PFSK-1 (cell line): ENCODE measurements around the gene CYP4F12.

Experiments used
- FOXP2 ChIP-seq: optimal IDR thresholded peaks from 2 replicates; pipeline ENCODE3; 2011; ENCODE audit warnings: borderline replicate concordance, control low read depth, inconsistent platforms; ENCODE audit not compliant: insufficient read depth; ENCODE audit errors: extremely low read length, extremely low read depth
- POLR2AphosphoS5 ChIP-seq: IDR thresholded peaks from 2 replicates; pipeline ENCODE4 v1.6.1; 2012; ENCODE audit warnings: low read depth, mild to moderate bottlenecking, control low read depth, low read length, moderate library complexity
- SIN3A ChIP-seq: IDR thresholded peaks from 2 replicates; pipeline ENCODE4 v1.6.1; 2012; ENCODE audit warnings: mild to moderate bottlenecking, low read length, moderate library complexity, borderline replicate concordance; ENCODE audit not compliant: insufficient read depth
- TAF1 ChIP-seq: IDR thresholded peaks from 2 replicates; pipeline ENCODE4 v1.6.1; 2012; ENCODE audit warnings: low read length, control low read depth, borderline replicate concordance; ENCODE audit not compliant: insufficient read depth
- TF ChIP-seq, protein P1 (sequence below), 2 experiments: IDR thresholded peaks; 2 replicates each; pipeline versions ENCODE4 v1.6.1 to v1.8.0; 2011 to 2012; ENCODE audit warnings: low read depth in 2 of 2, low read length in 2 of 2, control low read depth in 1 of 2, inconsistent platforms in 1 of 2, mild to moderate bottlenecking in 1 of 2, moderate library complexity in 1 of 2; ENCODE audit not compliant: insufficient read depth in 1 of 2

Gene CYP4F12

DNA sequence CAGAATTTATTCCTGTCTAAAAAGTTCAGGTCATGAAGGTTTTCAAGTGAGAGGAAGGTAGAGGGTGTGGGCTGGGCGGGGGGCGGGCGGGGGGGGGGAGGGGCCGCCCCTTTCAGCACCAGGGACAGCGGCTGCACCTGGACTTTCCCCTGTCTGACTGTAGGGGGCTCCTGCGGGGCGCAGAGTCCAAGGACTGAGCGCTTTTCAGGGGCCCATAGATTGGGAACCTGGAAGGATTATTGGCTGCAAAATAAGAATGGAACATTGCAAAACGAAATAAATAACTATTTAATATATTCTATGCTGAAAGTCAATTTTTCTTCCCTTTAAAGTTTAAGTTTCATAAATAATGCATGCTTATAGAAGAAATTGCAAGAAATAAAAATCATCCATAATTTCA, 41.1 kb upstream of the CYP4F12 start:
- TF ChIP-seq SIN3A, result peak; percentile 46; the same call in 1 of the 2 replicates
- no peak for TF ChIP-seq FOXP2
- TF ChIP-seq, protein P1, sequence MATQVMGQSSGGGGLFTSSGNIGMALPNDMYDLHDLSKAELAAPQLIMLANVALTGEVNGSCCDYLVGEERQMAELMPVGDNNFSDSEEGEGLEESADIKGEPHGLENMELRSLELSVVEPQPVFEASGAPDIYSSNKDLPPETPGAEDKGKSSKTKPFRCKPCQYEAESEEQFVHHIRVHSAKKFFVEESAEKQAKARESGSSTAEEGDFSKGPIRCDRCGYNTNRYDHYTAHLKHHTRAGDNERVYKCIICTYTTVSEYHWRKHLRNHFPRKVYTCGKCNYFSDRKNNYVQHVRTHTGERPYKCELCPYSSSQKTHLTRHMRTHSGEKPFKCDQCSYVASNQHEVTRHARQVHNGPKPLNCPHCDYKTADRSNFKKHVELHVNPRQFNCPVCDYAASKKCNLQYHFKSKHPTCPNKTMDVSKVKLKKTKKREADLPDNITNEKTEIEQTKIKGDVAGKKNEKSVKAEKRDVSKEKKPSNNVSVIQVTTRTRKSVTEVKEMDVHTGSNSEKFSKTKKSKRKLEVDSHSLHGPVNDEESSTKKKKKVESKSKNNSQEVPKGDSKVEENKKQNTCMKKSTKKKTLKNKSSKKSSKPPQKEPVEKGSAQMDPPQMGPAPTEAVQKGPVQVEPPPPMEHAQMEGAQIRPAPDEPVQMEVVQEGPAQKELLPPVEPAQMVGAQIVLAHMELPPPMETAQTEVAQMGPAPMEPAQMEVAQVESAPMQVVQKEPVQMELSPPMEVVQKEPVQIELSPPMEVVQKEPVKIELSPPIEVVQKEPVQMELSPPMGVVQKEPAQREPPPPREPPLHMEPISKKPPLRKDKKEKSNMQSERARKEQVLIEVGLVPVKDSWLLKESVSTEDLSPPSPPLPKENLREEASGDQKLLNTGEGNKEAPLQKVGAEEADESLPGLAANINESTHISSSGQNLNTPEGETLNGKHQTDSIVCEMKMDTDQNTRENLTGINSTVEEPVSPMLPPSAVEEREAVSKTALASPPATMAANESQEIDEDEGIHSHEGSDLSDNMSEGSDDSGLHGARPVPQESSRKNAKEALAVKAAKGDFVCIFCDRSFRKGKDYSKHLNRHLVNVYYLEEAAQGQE (IDR thresholded peaks at IDR 0.05; ENCODE audit: insufficient read depth in 1 of 2, low read depth in 2 of 2, low read length in 2 of 2), result peak; percentile 89 to 94
- no peak for TF ChIP-seq TAF1

DNA sequence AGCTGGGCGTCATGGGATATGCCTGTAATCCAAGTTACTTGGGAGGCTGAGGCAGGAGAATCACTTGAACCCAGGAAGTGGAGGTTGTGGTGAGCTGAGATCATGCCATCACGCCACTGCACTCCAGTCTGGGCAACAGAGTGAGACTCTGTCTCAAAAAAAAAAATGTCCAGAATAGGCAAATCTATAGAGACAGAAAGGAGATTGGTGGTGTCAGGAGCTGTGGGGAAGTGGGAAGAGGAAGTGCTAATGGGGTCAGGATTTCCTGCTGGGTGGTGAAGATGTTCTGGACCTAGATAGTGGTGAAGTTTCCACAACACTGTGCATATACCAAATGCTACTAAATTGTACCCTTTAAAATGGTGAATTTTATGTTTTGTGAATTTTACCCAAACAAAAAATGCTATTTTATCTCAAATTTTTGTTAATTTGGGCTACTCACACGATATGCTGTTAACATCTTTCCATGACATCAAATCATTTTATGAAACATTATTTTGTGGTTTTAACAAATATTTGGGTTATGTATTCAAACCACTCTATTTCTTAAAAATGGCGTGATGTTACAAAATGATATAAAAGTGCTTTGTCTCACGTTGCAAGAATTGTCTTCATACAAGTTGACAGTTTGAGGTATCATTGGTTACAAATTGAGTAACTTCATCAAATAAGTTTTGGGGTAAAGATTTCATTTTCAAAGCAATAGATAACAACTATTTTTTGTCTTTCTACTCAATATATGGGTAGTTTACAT, 39.6 kb upstream of the CYP4F12 start:
- TF ChIP-seq TAF1 (no peak), POLR2AphosphoS5 (no peak), FOXP2 (no peak), SIN3A (no peak)
- TF ChIP-seq, protein P1 (IDR thresholded peaks at IDR 0.05; ENCODE audit: insufficient read depth in 1 of 2, low read depth in 2 of 2, low read length in 2 of 2), result no peak

DNA sequence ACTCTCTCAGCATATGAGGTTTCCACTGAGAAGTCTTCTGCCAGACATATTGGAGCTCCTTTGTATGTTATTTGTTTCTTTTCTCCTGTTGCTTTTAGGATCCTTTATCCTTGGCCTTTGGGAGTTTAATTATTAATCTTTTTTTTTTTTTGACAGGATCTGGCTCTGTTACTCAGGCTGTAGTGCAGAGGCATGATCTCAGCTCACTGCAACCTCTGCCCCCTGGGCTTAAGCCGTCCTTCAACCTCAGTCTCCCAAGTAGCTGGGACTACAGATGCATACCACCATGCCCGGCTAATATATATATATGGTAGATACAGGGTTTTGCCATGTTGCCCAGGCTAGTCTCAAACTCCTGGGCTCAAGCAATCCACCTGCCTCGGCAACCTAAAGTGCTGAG, 38.8 kb upstream of the CYP4F12 start:
- TF ChIP-seq FOXP2 (no peak), POLR2AphosphoS5 (no peak), SIN3A (no peak), TAF1 (no peak)
- TF ChIP-seq, protein P1 (IDR thresholded peaks at IDR 0.05; ENCODE audit: insufficient read depth in 1 of 2, low read depth in 2 of 2, low read length in 2 of 2), result no peak

DNA sequence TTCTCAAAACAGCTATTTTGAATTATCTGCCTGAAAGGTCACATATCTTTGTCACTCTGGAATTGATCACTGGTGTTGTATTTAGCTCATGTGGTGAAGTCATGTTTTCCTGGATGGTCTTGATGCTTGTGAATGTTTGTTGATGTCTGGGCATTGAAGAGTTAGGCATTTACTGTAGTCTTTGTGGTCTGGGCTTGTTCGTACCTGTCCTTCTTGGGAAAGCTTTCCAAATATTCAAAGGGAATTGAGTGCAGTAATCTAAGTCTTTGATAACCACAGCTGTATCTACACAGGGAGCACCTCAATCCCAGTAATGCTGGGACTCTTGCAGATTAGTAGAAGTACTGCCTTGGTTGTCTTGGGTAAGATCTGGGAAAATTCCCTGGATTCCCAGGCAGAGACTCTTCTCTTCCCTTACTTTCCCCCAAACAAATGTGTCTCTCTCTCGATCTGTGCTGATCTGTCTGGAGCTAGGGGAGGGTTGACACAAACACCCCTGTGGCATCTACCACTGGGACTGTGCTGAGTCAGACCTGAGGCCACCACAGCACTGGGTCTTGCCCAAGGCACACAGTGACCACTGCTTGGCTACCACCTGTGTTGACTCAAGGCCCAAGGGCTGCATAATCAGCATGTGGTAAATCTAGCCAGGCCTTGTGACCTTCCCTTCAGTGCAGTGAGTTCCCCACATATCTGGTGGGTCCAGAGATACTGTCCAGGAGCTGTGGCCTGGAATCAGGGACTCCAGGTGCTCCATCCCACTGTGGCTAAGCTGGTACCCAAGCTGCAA, 37.7 kb upstream of the CYP4F12 start:
- TF ChIP-seq SIN3A, result no peak
- no peak for TF ChIP-seq FOXP2
- TF ChIP-seq POLR2AphosphoS5, result no peak
- TF ChIP-seq TAF1, result no peak
- TF ChIP-seq, protein P1 (IDR thresholded peaks at IDR 0.05; ENCODE audit: insufficient read depth in 1 of 2, low read depth in 2 of 2, low read length in 2 of 2), result no peak
